Measurements from ENCODE around the gene NUP205.

NUP205 gene, protein sequence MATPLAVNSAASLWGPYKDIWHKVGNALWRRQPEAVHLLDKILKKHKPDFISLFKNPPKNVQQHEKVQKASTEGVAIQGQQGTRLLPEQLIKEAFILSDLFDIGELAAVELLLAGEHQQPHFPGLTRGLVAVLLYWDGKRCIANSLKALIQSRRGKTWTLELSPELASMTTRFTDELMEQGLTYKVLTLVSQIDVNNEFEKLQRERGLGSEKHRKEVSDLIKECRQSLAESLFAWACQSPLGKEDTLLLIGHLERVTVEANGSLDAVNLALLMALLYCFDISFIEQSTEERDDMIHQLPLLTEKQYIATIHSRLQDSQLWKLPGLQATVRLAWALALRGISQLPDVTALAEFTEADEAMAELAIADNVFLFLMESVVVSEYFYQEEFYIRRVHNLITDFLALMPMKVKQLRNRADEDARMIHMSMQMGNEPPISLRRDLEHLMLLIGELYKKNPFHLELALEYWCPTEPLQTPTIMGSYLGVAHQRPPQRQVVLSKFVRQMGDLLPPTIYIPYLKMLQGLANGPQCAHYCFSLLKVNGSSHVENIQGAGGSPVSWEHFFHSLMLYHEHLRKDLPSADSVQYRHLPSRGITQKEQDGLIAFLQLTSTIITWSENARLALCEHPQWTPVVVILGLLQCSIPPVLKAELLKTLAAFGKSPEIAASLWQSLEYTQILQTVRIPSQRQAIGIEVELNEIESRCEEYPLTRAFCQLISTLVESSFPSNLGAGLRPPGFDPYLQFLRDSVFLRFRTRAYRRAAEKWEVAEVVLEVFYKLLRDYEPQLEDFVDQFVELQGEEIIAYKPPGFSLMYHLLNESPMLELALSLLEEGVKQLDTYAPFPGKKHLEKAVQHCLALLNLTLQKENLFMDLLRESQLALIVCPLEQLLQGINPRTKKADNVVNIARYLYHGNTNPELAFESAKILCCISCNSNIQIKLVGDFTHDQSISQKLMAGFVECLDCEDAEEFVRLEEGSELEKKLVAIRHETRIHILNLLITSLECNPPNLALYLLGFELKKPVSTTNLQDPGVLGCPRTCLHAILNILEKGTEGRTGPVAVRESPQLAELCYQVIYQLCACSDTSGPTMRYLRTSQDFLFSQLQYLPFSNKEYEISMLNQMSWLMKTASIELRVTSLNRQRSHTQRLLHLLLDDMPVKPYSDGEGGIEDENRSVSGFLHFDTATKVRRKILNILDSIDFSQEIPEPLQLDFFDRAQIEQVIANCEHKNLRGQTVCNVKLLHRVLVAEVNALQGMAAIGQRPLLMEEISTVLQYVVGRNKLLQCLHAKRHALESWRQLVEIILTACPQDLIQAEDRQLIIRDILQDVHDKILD (N-terminal part only)

DNA sequence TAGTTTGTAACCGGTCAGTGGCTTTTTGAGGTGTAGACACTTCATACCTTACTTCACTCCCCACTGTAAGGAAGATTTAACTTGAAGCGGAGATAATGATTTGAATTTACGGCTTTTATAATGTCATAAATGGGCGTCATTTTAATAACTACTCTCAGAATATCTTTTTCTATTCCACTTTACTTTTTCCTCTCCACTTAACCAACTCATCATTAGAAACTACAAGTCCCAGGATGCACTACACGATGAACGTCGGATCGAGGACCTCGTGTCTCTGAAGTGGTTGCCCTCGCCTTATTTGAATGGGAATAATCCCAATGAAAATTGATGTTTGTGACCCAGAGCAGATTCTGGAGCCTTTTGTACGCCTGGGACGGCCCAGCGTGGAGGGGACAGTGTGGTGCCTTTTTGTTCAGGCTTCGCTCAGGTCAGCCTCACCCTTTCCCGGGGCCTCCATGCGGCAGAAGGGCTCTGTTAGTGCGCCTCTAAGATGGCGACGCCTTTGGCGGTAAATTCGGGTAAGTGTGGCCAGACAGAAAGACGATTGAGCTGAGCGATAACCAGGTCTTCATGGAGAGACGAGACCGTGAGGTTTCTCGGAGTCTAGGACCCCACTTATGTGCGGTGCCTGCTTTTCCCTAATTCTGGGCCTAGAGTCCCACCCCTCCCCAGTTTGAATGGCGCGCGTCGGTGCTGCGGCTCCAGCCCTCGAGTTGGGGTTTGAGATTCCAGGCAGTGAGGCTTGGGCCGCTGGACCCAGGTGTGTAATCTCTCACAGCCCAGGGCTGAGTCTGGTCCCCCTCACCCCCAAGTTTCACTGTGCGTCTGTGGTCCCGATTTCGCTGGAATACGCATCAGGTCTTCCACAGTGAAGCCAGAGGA lies at the start of gene NUP205:
TSS of gene NUP205 (plus strand) at position 463 of the 882 bp plus-strand sequence. CDS start at position 491, 28 bp downstream.
- peak; percentile 87 to 99 (median 94) for DNase-seq

DNA sequence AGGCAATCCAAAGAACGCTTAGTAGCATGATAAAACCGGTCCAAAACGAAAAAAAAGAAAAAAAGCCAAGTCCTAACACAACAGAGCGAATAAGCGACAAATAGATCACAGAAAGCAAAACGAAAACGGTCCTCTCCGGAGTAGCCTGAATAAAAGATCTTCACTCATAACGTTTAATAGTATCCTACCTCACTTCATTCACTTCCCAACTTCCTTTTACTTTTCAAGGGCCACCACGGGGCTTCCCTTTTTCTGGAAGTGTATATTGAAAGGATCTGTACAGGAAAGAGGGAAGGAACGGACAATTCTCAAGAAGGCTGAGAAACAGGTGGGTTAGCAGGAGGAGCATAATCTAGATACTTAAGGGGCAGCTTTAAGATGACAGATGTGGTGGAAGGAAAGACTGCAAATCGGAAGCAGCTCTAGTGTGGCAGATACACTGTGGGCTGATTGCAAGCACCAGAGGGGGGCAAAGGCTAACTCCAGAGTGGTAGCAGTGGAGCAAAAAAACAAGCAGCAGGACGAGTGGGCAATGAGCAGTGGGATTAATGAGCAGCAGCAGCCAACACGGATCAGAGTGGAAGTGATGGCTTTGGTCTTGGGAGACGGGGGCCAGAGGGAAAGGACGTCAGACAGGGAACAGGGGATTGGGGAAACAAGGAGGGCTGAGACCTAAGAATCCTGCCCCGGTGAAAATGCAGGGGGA lies 48.7 kb upstream of the NUP205 start:
- DNase-seq: peak; percentile 33 to 78 (median 65)

DNA sequence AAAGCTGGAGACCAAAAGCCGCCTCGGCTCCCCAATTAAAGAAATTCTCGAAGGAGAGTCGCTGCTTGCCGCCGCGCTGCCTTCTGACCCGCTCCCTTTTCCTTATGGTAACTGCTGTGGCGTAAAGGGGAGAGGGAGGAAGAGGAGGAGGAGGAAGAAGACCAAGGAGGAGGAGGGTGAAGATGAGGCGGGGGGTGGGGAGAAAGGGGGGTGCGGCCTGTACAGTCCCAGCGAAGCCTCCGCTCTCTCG lies 48.2 kb upstream of the NUP205 start:
- DNase-seq: no peak

DNA sequence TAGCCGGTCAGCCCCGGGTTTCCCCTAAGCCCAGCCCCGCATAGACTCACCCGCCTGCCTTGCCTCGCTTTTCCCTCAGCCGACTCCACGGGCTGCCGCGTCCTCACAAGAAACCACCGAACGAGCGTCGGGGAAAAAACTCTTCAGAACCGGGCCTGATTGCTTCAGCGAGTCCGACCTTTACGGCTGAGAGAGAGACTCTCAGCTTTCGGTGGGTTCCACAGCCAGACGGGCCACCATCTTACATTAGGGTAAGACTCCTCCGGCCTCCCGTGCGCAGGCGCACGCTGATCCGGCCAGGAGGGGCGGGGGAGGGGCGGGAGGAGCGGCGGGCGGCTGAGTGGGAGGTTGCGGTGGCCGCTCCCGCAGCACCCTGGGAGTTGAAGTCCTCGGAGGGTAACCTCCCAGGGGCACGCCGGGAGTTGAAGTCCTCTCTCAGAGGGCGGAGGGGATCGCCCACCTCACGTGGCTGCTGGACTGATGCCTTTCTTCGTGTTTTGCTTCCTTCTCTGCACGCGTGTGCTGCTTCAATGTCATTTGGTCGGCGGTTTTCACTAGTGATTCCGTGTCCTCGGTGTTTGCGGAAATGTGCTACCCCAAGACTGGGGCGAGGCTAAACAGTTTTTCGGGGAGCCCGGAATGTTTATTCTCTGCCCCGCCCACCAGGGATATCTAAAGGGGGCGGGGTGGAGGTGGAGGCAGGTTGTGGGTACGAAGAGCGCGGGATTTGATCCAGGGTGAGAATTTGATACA lies 47.7 kb upstream of the NUP205 start, which contains the start of gene CNOT4:
TSS of gene CNOT4 (minus strand) at position 264 of the 753 bp plus-strand sequence. CDS start 71,771 bp downstream, outside the sequence.
- peak; percentile 98 to 99 (median 98) for DNase-seq

DNA sequence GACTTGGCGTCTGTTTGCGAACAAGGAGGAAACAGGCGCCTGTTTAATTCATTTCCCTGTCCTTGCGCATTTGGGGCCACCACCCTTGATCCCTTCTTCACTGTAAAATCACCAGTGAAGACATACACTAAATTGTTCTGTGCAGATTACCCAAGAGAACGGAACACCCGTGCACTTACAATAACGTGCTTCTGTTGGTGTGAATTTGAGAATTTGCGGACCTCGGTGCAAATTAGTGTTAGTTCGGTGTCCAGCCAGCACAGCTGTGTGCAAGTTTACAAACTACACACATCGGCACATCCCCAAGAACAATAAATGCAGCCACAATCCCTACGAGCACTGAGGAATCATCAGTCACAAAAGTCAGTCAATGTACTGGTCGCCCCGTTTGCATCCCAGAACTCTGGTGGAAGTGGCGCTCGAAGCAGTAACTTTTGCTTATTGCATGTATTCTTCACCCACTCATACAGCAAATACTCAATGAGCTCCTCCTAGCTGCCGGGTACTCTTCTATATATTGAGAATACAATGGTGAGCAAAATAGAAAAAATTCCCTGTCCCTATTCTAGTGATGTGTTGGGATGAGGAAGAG lies 47.0 kb upstream of the NUP205 start:
- DNase-seq: no peak

DNA sequence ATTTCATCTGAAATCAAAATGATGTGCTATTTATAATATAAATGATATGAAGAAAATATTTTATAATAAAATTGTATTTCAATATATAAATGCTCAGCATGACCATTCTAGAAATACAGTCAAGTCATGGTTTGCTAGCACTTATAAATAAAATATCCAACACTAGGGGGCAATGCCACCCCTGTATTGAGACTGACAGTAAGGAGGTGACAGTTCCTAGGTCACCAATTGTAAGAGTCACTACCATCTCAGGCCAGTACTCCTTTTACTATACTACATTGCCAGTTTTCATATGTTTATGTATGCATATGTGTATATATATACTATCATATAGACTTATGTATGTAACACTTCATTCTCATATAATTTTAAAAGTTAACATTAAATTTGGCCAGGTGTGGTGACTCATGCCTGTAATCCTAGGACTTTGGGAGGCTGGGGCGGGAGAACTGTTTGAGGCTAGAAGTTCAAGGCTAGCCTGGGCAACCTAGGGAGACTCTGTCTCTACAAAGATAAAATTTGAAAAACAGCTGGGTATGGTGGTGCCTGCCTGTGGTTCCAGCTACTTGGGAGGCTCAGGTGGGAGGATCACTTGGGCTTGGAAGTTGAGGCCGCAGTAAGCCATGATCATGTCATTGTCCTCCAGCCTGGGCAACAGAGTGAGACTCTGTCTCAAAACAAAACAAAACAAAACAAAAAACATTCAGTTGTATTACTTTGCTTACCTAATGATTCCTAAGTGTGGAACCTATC lies 45.4 kb upstream of the NUP205 start:
- peak; percentile 15 to 73 (median 26) for DNase-seq

DNA sequence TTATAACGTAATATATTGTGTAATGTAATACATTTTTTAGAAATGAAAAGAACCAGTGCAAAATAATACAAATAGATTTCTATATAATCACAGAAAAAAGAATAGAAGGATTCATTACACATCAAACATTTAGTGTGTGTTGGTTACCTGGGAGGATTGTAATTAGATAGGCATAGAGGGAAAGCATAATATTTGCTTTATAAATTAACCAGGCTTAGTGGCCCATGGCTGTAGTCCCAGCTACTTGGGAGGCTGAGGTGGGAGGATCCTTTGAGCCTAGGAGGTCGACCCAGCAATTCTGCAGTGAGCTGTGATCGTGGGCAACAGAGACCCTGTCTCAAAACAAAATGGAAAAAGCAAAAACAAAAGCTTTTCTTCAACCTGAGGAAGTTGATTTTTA lies 42.9 kb upstream of the NUP205 start:
- DNase-seq: peak in 1 of 3 experiments; percentile 9

DNA sequence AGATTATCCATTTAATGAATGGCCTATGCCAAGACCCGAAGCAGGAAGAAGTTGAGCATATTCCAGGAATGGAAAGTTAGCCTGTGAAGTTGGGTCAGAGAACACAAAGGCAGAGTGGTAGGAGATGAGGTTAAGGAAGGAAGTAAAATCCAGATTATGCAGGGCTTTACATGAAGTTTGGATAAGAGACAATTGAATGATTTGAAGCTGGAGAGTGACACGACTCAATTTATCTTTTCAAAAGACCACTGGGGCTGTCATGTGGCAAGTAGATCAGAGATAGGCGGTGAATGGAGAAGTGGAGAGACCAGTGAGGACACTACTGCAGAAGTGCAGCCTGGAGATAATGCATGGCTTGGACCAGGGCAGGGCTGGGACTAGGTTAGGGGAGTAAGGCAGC lies 40.7 kb upstream of the NUP205 start:
- DNase-seq: no peak

DNA sequence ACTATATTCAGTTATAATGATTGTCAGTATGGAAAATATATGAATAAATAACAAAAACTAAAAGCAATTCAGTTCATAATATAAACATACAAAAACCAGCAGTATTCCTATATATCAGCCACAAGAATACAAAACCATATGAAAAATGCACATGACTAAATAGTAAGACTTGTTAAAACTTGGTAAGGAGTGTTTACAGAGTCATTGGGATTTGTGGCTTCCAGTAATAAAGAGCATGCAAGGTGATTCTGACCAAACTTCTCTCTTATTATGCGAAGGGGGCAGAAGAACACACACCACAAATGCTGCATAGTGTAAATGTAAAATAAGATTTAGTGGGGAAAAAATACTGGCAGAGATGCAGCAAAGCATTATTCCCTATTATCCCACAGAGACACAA lies 39.0 kb upstream of the NUP205 start:
- DNase-seq: no peak

DNA sequence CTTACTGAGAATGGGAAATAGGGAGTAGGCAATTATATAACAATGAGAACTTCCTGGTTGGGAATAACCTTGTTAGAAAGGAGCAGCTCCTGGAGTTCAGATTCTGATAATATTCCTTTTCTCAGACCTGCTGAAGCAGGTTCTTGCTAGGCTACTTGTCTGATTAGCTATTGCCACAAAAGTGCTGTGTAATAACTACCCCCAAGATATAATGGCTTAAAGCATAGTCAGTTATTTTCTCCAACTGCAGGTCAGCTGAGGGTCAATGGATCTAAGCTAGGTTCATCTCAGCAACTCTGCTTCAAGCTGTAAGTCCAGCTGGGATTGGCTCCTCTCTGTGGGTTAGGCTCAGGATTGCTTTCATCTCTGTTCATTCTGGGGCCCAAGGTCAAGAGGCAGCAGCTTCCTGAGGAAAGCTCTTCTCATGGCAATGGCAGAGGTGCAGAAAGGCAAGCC lies 38.5 kb upstream of the NUP205 start:
- DNase-seq: no peak

DNA sequence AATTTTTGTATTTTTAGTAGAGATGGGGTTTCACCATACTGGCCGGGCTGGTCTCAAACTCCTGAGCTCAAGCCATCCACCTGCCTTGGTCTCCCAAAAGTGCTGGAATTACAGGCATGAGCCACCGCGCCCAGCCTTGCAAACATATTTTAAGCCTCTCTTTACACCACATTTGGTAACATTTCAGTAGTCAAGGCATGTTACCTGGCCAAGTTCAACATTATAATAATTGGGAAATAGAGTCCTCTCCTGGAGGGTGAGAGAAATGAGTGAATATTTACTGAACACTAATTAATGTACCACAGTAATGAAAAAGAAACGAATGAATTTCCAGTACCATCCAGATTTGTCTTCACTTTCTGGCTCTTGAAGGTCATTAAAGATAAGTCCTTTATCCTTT lies 37.8 kb upstream of the NUP205 start:
- DNase-seq: no peak

DNA sequence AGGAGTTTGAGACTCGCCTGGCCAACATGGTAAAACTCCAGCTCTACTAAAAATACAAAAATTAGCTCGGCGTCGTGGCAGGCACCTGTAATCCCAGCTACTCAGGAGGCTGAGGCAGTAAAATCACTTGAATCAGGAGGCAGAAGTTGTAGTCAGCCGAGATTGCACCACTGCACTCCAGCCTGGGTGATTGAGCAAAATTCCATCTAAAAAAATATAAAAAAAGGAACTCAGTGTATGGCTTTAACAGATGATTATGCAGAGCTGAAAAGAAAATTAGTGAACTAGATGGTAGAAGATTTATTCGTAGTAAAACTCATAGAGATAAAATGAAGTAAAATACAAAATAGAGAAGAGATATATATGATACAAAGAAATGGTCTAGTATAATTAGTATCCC lies 35.2 kb upstream of the NUP205 start:
- no peak for DNase-seq

DNA sequence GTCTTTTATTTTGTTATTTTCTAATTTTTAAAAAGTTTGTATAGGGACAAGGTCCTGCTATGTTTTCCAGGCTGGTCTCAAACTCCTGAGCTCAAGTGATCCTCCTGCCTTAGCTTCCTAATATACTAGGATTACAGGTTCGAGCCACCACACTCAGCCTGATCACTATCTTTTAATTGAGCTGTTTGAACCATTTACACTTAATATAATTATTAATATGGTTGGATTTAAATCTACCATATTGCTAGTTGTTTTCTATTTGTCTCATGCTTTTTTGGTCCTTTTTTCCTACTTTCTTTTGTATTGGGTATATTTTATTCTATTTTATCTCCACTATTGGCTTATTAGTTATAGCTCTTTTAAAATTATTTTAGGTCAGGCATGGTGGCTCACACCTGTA lies 34.6 kb upstream of the NUP205 start:
- no peak for DNase-seq

DNA sequence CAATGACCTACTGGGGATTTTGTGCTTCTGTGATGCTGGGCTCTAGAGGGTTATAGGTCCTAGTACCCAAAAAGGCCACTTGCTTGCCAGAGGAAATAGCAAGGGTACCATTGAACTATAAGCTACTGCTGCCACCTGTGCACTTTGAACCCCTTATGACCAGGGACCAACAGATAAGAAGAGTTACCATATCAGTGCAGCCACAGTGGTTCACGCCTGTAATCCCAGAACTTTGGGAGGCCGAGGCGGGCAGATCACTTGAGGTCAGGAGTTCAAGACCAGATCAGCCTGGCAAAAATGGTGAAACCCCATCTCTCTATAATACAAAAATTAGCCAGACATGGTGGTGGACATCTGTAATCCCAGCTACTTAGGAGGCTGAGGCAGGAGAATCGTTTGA lies 32.3 kb upstream of the NUP205 start:
- no peak for DNase-seq

DNA sequence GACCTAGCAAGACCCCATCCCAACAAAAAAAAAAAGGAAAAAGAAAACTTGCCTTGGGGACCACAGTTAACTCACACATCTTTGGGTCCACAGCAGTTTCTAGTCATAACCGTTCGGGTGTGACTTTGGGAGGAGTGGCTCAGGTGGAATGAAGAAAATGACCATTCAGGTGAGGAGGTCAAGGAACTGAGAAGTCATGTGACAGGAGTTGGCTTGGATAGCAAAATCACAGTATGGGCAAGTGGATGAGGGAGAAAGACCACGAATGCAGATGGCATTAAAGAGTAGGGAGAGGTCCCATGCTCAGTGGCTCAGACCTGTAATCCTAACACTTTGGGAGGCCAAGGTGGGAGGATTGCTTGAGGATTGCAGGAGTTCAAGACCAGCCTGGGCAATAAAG lies 30.7 kb upstream of the NUP205 start:
- no peak for DNase-seq

DNA sequence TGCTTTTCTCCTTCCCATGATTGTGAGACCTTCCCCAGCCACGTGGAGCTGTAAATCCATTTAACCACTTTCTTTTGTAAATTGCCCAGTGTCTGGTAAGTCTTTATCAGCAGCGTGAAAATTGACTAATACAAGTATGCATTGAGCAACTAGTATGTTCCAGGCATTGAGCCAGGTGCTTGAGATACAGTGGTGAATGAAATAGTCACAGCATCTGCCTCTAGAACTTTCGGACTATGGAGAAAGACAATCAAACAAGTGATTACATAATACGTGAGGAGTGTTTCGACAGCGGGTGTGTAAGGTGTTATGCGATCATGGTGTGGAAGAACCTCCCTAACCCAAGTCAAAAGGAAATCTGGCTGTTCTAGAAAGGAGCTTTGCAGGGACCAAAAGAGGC lies 21.6 kb upstream of the NUP205 start:
- DNase-seq: no peak

DNA sequence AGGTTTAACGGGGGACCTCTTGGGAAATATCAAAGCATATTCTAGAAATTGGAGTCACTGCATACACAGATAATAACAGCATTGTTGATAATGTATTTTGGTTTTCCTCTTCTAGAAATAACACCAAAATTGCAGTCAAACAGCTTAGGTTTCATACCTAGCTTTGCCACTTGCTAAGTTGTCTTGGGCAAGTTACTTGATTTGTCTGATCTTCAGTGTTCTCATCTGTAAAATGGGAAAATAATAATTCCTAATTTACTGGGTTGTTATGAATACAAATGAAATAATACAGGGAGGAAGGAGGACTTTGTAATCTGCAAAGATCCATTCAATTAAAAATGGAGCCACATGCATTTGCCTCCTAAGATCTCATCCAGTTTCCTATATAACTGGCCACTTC lies 20.3 kb upstream of the NUP205 start:
- no peak for DNase-seq

DNA sequence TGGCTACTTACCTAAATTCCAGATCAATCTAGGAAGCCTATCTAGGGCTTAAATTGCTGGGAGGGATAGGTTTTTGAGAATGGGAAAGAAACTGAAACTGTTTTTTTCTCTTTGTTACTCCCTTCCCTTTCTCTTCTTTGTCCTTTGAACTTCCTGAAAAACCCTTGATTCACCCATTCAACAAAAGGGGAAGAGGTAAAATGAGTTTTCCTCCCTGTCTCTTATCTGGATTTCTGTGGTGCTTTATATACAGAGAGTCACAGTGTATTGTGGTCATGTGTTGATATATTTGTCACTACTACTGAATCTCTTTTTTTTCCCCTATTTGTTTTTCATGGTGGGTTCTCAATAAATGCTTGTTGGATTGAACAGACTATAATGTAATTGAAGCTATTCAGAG lies 19.8 kb upstream of the NUP205 start:
- DNase-seq: no peak

DNA sequence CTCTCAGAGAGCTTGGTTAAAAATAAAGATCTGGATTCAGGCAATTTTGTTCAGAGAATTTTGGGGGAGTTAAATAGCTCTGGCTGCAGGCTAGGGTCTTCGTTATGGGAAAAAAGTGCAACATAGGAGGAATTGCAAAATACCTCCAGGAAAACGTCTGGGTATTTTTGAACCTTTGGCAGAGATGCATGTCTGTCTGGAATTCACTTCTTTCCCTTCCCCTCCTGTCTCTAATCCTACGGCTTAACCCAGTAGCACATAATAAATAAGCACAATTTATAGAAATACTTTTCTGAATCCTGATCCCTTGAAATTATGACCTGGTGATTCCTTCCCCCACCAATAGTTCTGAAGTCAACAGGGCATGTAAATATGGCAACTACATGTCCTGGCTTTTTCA lies 19.3 kb upstream of the NUP205 start:
- no peak for DNase-seq
